A549 (cell line): ENCODE measurements around the gene TWIST2. TPM values are rescaled to one million over a fixed set of nuclear protein-coding genes. Genes with fewer than 3 reads are reported as not detected.

Experiments
- ATAC-seq, 2 experiments: fragments of 200-7000 bp in 1 of 2; fragments of >200 bp in 1 of 2; cut with Nextera tagmentation in 1 of 2; cut with Tn5 transposase in 1 of 2; 3 replicates each; pipeline versions ENCODE4 v1.8.0 to v1.9.1; 2018 to 2020; ENCODE audit warnings: mild to moderate bottlenecking in 1 of 2, moderate library complexity in 1 of 2
- CTCF ChIA-PET: fragments of 300-600 bp; sonication (Branson Sonifier 250); formaldehyde crosslinking; extraction: SDS; loops from one replicate; lab custom pipeline; 2021; ENCODE audit warnings: antibody characterized with exemption, inconsistent platforms; lab: Yijun Ruan, JAX
- POLR2A ChIA-PET: fragments of 350-600 bp; formaldehyde crosslinking; extraction: SDS; loops from one replicate; lab custom pipeline; 2021; ENCODE audit warnings: antibody characterized with exemption, inconsistent platforms; lab: Yijun Ruan, JAX
- DNase-seq, 2 experiments: peaks; one replicate each; pipeline versions ENCODE4 v3.0.0 to v3.0.0-alpha.2; 2011 to 2016; ENCODE audit warnings: low read depth in 1 of 2, low spot score in 1 of 2
- FAIRE-seq: peaks from 2 replicates; lab custom pipeline; 2011; peaks lifted over from hg19 to GRCh38; lab: Jason Lieb, UNC
- H3K27ac ChIP-seq, 2 experiments: fragments of >200 bp; sonication (Bioruptor Twin); formaldehyde crosslinking; 3 replicates each; pipeline ENCODE4 v1.5.1; 2016 to 2017
- H3K4me1 ChIP-seq: fragments of >200 bp; sonication (Bioruptor Twin); formaldehyde crosslinking; 3 replicates; pipeline ENCODE4 v1.6.1; 2016
- H3K4me2 ChIP-seq: fragments of >200 bp; sonication (Bioruptor Twin); formaldehyde crosslinking; 3 replicates; pipeline ENCODE4 v1.6.1; 2016
- H3K4me3 ChIP-seq: fragments of >200 bp; sonication (Bioruptor Twin); formaldehyde crosslinking; 3 replicates; pipeline ENCODE4 v1.5.1; 2016
- H3K9me3 ChIP-seq: fragments of >200 bp; sonication (Bioruptor Twin); formaldehyde crosslinking; 3 replicates; pipeline ENCODE4 v1.6.1; 2016
- ATOH8 ChIP-seq: fragments of 250-450 bp; sonication (Bioruptor Pico); IDR thresholded peaks from 2 replicates; pipeline ENCODE4 v1.5.0; 2020; ENCODE audit warnings: low read depth, mild to moderate bottlenecking, moderate library complexity
- CTCF ChIP-seq: fragments of >200 bp; sonication (Bioruptor Twin); formaldehyde crosslinking; IDR thresholded peaks from 3 replicates; pipeline ENCODE4 v1.5.1; 2016
- FOSL2 ChIP-seq, 2 experiments: fragments of 450-650 bp in 1 of 2; fragments of >200 bp in 1 of 2; sonication (Bioruptor Twin) in 1 of 2; formaldehyde crosslinking; IDR thresholded peaks; 2 replicates each; pipeline versions ENCODE4 v1.5.0 to v1.6.1; 2016 to 2020; ENCODE audit warnings: mild to moderate bottlenecking in 1 of 2, moderate library complexity in 1 of 2
- GATA3 ChIP-seq: IDR thresholded peaks from 2 replicates; pipeline ENCODE4 v1.6.1; 2012; ENCODE audit warnings: borderline replicate concordance
- HDAC2 ChIP-seq: fragments of 200-600 bp; sonication (generic); IDR thresholded peaks from 2 replicates; pipeline ENCODE4 v1.6.1; 2016
- HEYL ChIP-seq: fragments of 250-450 bp; sonication (Bioruptor Pico); IDR thresholded peaks from 2 replicates; pipeline ENCODE4 v1.8.0; 2021; ENCODE audit warnings: mild to moderate bottlenecking, moderate library complexity
- HOXB13 ChIP-seq: fragments of 250-450 bp; sonication (Bioruptor Pico); IDR thresholded peaks from 2 replicates; pipeline ENCODE4 v1.5.0; 2020; ENCODE audit warnings: low read depth, mild to moderate bottlenecking, moderate library complexity
- KDM1A ChIP-seq: fragments of 200-600 bp; sonication (generic); IDR thresholded peaks from 2 replicates; pipeline ENCODE4 v1.6.1; 2016; ENCODE audit warnings: low read depth, mild to moderate bottlenecking
- PBX3 ChIP-seq: IDR thresholded peaks from 2 replicates; pipeline ENCODE4 v1.6.1; 2012
- PHF8 ChIP-seq: fragments of 200-600 bp; sonication (generic); IDR thresholded peaks from 2 replicates; pipeline ENCODE4 v1.6.1; 2016; ENCODE audit warnings: low read depth, mild to moderate bottlenecking, antibody characterized with exemption, moderate library complexity, borderline replicate concordance
- POLR2A ChIP-seq: IDR thresholded peaks from 2 replicates; pipeline ENCODE4 v1.6.1; 2012; ENCODE audit warnings: mild to moderate bottlenecking, low read length
- RAD21 ChIP-seq, 2 experiments: fragments of >200 bp in 1 of 2; sonication (Bioruptor Twin) in 1 of 2; formaldehyde crosslinking in 1 of 2; IDR thresholded peaks in 1 of 2; conservative IDR thresholded peaks in 1 of 2; 2 replicates in 1 of 2; 3 replicates in 1 of 2; pipeline ENCODE4 v1.6.1; 2012 to 2018; ENCODE audit warnings: inconsistent platforms in 1 of 2
- RCOR1 ChIP-seq: fragments of 150-350 bp; IDR thresholded peaks from 2 replicates; pipeline ENCODE4 v1.6.1; 2014; ENCODE audit warnings: antibody characterized with exemption, low read length, low read depth
- REST ChIP-seq: fragments of 200-600 bp; sonication (generic); IDR thresholded peaks from 2 replicates; pipeline ENCODE4 v1.6.1; 2016; ENCODE audit warnings: antibody characterized with exemption, mild to moderate bottlenecking, moderate library complexity
- SMC3 ChIP-seq: fragments of >200 bp; sonication (Bioruptor Twin); formaldehyde crosslinking; IDR thresholded peaks from 3 replicates; pipeline ENCODE4 v1.6.1; 2018; ENCODE audit warnings: inconsistent platforms
- SREBF2 ChIP-seq: fragments of 450-650 bp; IDR thresholded peaks from 2 replicates; pipeline ENCODE4 v1.6.1; 2014; ENCODE audit warnings: mild to moderate bottlenecking, moderate library complexity
- TFCP2L1 ChIP-seq: fragments of 250-450 bp; sonication (Bioruptor Pico); IDR thresholded peaks from 2 replicates; pipeline ENCODE4 v1.5.0; 2021; ENCODE audit warnings: mild to moderate bottlenecking
- ZNF302 ChIP-seq: fragments of 250-450 bp; sonication (Bioruptor Pico); IDR thresholded peaks from 2 replicates; pipeline ENCODE4 v1.9.0; 2021; ENCODE audit warnings: inconsistent platforms, mild to moderate bottlenecking, moderate library complexity
- WGBS: methylation state at CpG from one replicate; pipeline ENCODE4 v1.1.6; 2017; ENCODE audit errors: missing lambda C conversion rate; 5-methylcytosine and 5-hydroxymethylcytosine counted together
- polyA plus RNA-seq, 4 experiments: library from polyadenylated mRNA; depleted of rRNA in 3 of 4; stranded (reverse); fragments of >200 nt; fragmentation: RNase III in 1 of 4; extraction: RNeasy Plus Mini Kit Qiagen cat#74134 plus additional on column Dnase treatment in 1 of 4; gene quantifications; 2 replicates in 3 of 4; 3 replicates in 1 of 4; pipeline ENCODE4 v1.2.3, GENCODE V29; 2011 to 2017

TWIST2 gene
- polyA plus RNA-seq, 2 of the 4 experiments (the other 2 are of a cell fraction): 7.1 to 8.2 TPM

GRCh38 chr2:238855299-238855698 lies 7.4 kb downstream of the TWIST2 start (continued):
- TF ChIP-seq REST: no peak
- no peak for TF ChIP-seq KDM1A
- TF ChIP-seq CTCF: no peak

DNA sequence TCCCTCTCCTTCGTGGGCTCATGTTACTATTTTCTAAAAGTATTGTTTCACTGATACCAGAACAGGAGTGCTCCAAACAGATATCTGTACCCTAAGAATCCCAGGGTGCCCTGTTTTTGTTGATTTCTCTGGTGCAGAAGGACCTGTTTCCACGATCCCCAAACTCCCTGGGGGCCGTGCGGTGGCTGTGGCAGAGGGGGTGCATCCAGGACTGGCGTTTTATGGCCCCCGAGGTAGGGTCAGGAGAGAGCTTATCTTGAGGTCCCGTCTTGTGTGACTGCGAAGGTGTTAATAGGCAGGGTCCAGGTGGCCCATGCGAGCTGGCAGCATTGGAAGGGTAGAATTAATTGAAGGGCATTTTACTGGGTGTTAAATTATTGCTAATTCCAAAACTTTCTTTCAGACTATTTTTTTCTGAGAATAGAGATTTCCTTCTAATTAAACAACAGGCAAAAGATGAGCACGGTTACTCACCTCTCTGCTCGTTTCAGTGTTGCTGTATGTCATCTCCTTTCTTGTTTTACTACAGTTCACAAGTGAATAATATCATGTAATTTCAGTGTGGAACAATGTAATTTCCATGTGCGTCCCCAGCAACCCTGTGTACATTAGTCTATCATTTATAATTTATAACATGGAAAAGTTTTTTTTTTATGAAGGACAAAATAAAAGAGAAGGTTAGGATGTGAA lies 8.2 kb downstream of the TWIST2 start:
- 89% methylated on average over 9 of the region's 12 CpGs for WGBS
- no peak overlapping the region for H3K4me3 ChIP-seq
- FAIRE-seq: no peak
- H3K4me1 ChIP-seq: no peaks in the 10 kb centered on the region
- ChIA-PET POLR2A (no interaction called here), CTCF (no interaction called here)
- no peaks in the 10 kb centered on the region for H3K9me3 ChIP-seq
- H3K4me2 ChIP-seq: no peak overlapping the region
- ATAC-seq: no peak
- H3K27ac ChIP-seq: no peak overlapping the region
- no peak for DNase-seq
- TF ChIP-seq KDM1A (no peak), HOXB13 (CRISPR knock-in tag) (no peak), PBX3 (no peak), ATOH8 (CRISPR knock-in tag) (no peak), HEYL (CRISPR knock-in tag) (no peak), TFCP2L1 (CRISPR knock-in tag) (no peak), PHF8 (no peak), POLR2A (no peak), RAD21 (conservative IDR thresholded peaks at IDR 0.05 in 1 of 2, IDR thresholded peaks at IDR 0.05 in 1 of 2) (no peak), HDAC2 (no peak), ZNF302 (no peak), SMC3 (no peak), FOSL2 (IDR thresholded peaks at IDR 0.05) (no peak), FOSL2 (CRISPR knock-in tag; IDR thresholded peaks at IDR 0.05) (no peak), SREBF2 (no peak), RCOR1 (no peak), GATA3 (no peak)
